ENCODE data around the gene STAT4.

STAT4 gene

GRCh38 chr2:191015239-191015638 is 135.6 kb downstream of the STAT4 start:
- no peak for DNase-seq (ENCODE audit: low read depth, low spot score)
- TF ChIP-seq, protein P1, sequence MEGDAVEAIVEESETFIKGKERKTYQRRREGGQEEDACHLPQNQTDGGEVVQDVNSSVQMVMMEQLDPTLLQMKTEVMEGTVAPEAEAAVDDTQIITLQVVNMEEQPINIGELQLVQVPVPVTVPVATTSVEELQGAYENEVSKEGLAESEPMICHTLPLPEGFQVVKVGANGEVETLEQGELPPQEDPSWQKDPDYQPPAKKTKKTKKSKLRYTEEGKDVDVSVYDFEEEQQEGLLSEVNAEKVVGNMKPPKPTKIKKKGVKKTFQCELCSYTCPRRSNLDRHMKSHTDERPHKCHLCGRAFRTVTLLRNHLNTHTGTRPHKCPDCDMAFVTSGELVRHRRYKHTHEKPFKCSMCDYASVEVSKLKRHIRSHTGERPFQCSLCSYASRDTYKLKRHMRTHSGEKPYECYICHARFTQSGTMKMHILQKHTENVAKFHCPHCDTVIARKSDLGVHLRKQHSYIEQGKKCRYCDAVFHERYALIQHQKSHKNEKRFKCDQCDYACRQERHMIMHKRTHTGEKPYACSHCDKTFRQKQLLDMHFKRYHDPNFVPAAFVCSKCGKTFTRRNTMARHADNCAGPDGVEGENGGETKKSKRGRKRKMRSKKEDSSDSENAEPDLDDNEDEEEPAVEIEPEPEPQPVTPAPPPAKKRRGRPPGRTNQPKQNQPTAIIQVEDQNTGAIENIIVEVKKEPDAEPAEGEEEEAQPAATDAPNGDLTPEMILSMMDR (IDR thresholded peaks at IDR 0.05; ENCODE audit: low read depth, low read length), result no peak
- in situ Hi-C loops (cut with HindIII; ENCODE audit: low sequenced_read_pairs), result no loop called here
- no peak overlapping the region for H3K4me3 ChIP-seq (ENCODE audit: low read depth, low read length)

GRCh38 chr2:191014653-191015020 is 136.2 kb downstream of the STAT4 start:
- no peak for DNase-seq (ENCODE audit: low read depth, low spot score)
- in situ Hi-C loops (cut with HindIII; ENCODE audit: low sequenced_read_pairs), result no loop called here
- TF ChIP-seq, protein P1 (IDR thresholded peaks at IDR 0.05; ENCODE audit: low read depth, low read length), result no peak
- H3K4me3 ChIP-seq (ENCODE audit: low read depth, low read length), result peak overlapping the region; percentile 86

DNA sequence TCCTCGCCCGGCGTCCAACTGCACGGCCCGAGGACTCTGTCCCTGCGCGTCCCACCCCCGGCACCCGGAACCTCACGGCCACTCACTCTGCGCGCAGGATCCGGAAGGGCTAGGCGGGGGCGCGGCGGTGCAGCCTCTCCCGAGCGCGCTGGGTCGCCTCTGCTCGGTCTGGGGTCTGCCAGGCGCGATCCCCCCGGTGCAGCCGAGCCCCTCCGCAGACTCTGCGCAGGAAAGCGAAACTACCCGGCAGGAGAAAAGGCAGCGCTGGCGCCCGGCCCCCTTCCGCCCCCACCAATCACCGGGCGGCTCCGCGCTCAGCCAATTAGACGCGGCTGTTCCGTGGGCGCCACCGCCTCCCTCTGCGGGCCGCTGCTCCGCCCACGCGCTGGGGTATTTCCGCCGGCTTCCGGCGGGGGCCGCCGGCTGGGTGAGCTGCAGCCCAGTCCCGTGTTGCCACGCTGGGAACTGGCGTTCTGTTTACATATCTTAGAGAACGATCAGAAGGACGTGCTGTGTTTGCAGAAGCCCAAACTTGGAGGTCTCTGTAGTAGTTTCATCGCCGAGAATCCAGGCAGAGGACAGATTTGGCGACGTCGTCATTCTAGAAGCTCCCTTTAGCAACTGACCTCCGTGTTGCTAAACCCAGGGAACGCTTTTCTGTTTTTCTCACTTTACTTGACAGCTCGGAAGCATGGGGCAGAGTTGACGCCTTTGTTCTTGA is 136.7 kb downstream of the STAT4 start, which contains the start of gene STAT1:
TSS of gene STAT1 (minus strand) at position 240 of the 721 bp plus-strand sequence. CDS start 4,168 bp downstream, outside the sequence.
- TF ChIP-seq, protein P1 (IDR thresholded peaks at IDR 0.05; ENCODE audit: low read depth, low read length), result no peak
- in situ Hi-C loops (cut with HindIII; ENCODE audit: low sequenced_read_pairs), result no loop called here
- H3K4me3 ChIP-seq (ENCODE audit: low read depth, low read length), result peak within 1 kb of the TSS; percentile 86
- peak; percentile 93 for DNase-seq (ENCODE audit: low read depth, low spot score)

DNA sequence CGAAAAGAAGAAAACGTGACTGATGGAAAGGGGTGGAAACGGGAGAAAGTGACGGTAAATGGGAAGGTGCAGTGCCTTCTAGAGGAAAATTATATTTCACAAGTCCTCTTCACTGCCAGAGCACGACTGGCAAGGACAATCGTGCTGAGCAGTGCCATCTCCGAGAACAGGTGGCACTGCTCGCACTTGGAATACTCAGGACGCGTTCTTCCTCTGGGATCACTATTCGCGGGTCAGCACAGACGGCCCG is 137.2 kb downstream of the STAT4 start:
- in situ Hi-C loops (cut with HindIII; ENCODE audit: low sequenced_read_pairs), result no loop called here
- TF ChIP-seq, protein P1 (IDR thresholded peaks at IDR 0.05; ENCODE audit: low read depth, low read length), result no peak
- peak overlapping the region; percentile 86 for H3K4me3 ChIP-seq (ENCODE audit: low read depth, low read length)
- DNase-seq (ENCODE audit: low read depth, low spot score), result no peak

GRCh38 chr2:191012845-191013681 is 137.7 kb downstream of the STAT4 start:
- TF ChIP-seq, protein P1 (IDR thresholded peaks at IDR 0.05; ENCODE audit: low read depth, low read length), result no peak
- peak; percentile 9 for DNase-seq (ENCODE audit: low read depth, low spot score)
- in situ Hi-C loops (cut with HindIII; ENCODE audit: low sequenced_read_pairs), result no loop called here
- peak overlapping the region; percentile 86 for H3K4me3 ChIP-seq (ENCODE audit: low read depth, low read length)

- in situ Hi-C loops (cut with HindIII; ENCODE audit: low sequenced_read_pairs), result no loop called here
- no peak for DNase-seq (ENCODE audit: low read depth, low spot score)
- TF ChIP-seq, protein P1 (IDR thresholded peaks at IDR 0.05; ENCODE audit: low read depth, low read length), result no peak
- H3K4me3 ChIP-seq (ENCODE audit: low read depth, low read length), result no peak overlapping the region
Observed at GRCh38 chr2:191012346-191012745, 138.4 kb downstream of the STAT4 start.

Data from astrocyte of the spinal cord (primary cell).